H9 (cell line): ENCODE data around the gene AKNAD1. TPM values are rescaled to one million over a fixed set of nuclear protein-coding genes. Genes with fewer than 3 reads are reported as not detected.

ENCODE experiments used
- DNase-seq: peaks from one replicate; pipeline ENCODE4 v3.0.0-alpha.2; 2017
- H2AFZ ChIP-seq: one replicate; pipeline ENCODE4 v1.6.1; 2013; ENCODE audit warnings: mild to moderate bottlenecking, low read length, control low read depth, moderate library complexity
- H2AK5ac ChIP-seq: 2 replicates; pipeline ENCODE4 v1.6.1; 2013; ENCODE audit warnings: low read length, control low read depth, mixed read lengths; ENCODE audit not compliant: insufficient read length
- H2BK120ac ChIP-seq: one replicate; pipeline ENCODE4 v1.6.1; 2013; ENCODE audit warnings: low read depth, mild to moderate bottlenecking, low read length, control low read depth, inconsistent platforms; ENCODE audit not compliant: poor library complexity, severe bottlenecking
- H2BK12ac ChIP-seq: 2 replicates; pipeline ENCODE4 v1.6.1; 2013; ENCODE audit warnings: low read length, control low read depth, mixed read lengths, low read depth; ENCODE audit not compliant: insufficient read length
- H2BK15ac ChIP-seq: 2 replicates; pipeline ENCODE4 v1.6.1; 2013; ENCODE audit warnings: low read depth, low read length, control low read depth
- H2BK20ac ChIP-seq: one replicate; pipeline ENCODE4 v1.6.1; 2013; ENCODE audit warnings: low read depth, mild to moderate bottlenecking, low read length, control low read depth, inconsistent platforms; ENCODE audit not compliant: poor library complexity, severe bottlenecking
- H2BK5ac ChIP-seq: 2 replicates; pipeline ENCODE4 v1.6.1; 2013; ENCODE audit warnings: low read length, control low read depth, mixed read lengths; ENCODE audit not compliant: insufficient read length
- H3K14ac ChIP-seq: 2 replicates; pipeline ENCODE4 v1.6.1; 2013; ENCODE audit warnings: low read length, control low read depth; ENCODE audit not compliant: insufficient read depth
- H3K18ac ChIP-seq: 2 replicates; pipeline ENCODE4 v1.6.1; 2013; ENCODE audit warnings: low read depth, mild to moderate bottlenecking, mixed read lengths, low read length, control low read depth; ENCODE audit not compliant: insufficient read length
- H3K23ac ChIP-seq: 2 replicates; pipeline ENCODE4 v1.6.1; 2013; ENCODE audit warnings: low read length, control low read depth, mixed read lengths, low read depth; ENCODE audit not compliant: insufficient read length
- H3K23me2 ChIP-seq: 2 replicates; pipeline ENCODE4 v1.6.1; 2013; ENCODE audit warnings: low read depth, mild to moderate bottlenecking, mixed read lengths, low read length, control low read depth; ENCODE audit not compliant: insufficient read length, poor library complexity, severe bottlenecking
- H3K27ac ChIP-seq: 2 replicates; pipeline ENCODE4 v1.5.1; 2013; ENCODE audit warnings: low read length, control low read depth, mixed read lengths, low read depth; ENCODE audit not compliant: insufficient read length
- H3K27me3 ChIP-seq: 2 replicates; pipeline ENCODE4 v1.6.1; 2013; ENCODE audit warnings: low read length, control low read depth, inconsistent platforms; ENCODE audit not compliant: insufficient read depth
- H3K4ac ChIP-seq: 2 replicates; pipeline ENCODE4 v1.6.1; 2013; ENCODE audit warnings: low read depth, mild to moderate bottlenecking, control low read depth, inconsistent platforms, low read length, moderate library complexity
- H3K4me1 ChIP-seq: 2 replicates; pipeline ENCODE4 v1.6.1; 2013; ENCODE audit warnings: low read length, control low read depth, inconsistent platforms; ENCODE audit not compliant: insufficient read depth
- H3K4me2 ChIP-seq: 2 replicates; pipeline ENCODE4 v1.6.1; 2013; ENCODE audit warnings: low read length, control low read depth, mixed read lengths; ENCODE audit not compliant: insufficient read length, insufficient read depth
- H3K56ac ChIP-seq: 2 replicates; pipeline ENCODE4 v1.6.1; 2013; ENCODE audit warnings: low read depth, mild to moderate bottlenecking, mixed read lengths, low read length, control low read depth; ENCODE audit not compliant: insufficient read length
- H3K79me1 ChIP-seq: 2 replicates; pipeline ENCODE4 v1.6.1; 2013; ENCODE audit warnings: low read depth, mild to moderate bottlenecking, moderate library complexity, low read length, control low read depth, inconsistent platforms; ENCODE audit not compliant: insufficient read depth, poor library complexity, severe bottlenecking
- H3K79me2 ChIP-seq: 2 replicates; pipeline ENCODE4 v1.6.1; 2013; ENCODE audit warnings: low read length, control low read depth, inconsistent platforms; ENCODE audit not compliant: insufficient read depth
- H3K9ac ChIP-seq: 2 replicates; pipeline ENCODE4 v1.6.1; 2013; ENCODE audit warnings: low read length, control low read depth, mixed read lengths; ENCODE audit not compliant: insufficient read length; ENCODE audit errors: extremely low read depth
- H3K9me3 ChIP-seq: one replicate; pipeline ENCODE4 v1.6.1; 2013; ENCODE audit warnings: low read depth, low read length, inconsistent platforms; ENCODE audit not compliant: control insufficient read depth
- H3T11ph ChIP-seq: one replicate; pipeline ENCODE4 v1.6.1; 2013; ENCODE audit warnings: mild to moderate bottlenecking, low read length, control low read depth, inconsistent platforms
- H4K20me1 ChIP-seq: one replicate; pipeline ENCODE4 v1.6.1; 2013; ENCODE audit not compliant: control insufficient read depth, insufficient read length, insufficient read depth
- H4K5ac ChIP-seq: 2 replicates; pipeline ENCODE4 v1.6.1; 2013; ENCODE audit warnings: low read depth, mild to moderate bottlenecking, mixed read lengths, low read length, control low read depth; ENCODE audit not compliant: insufficient read length
- H4K8ac ChIP-seq: replicated peaks from 2 replicates; pipeline ENCODE4 v1.6.1; 2013; ENCODE audit warnings: low read length, control low read depth, mixed read lengths, low read depth; ENCODE audit not compliant: insufficient read length
- H4K91ac ChIP-seq: 2 replicates; pipeline ENCODE4 v1.6.1; 2013; ENCODE audit warnings: low read depth, mild to moderate bottlenecking, moderate library complexity, mixed read lengths, low read length, control low read depth; ENCODE audit not compliant: insufficient read length
- H3K27ac Mint-ChIP-seq, 3 experiments: 2 replicates in 2 of 3; 3 replicates in 1 of 3; pipeline ENCODE4 v1.8.0; 2020 to 2021; ENCODE audit warnings: mixed read lengths in 3 of 3, mild to moderate bottlenecking in 1 of 3, moderate library complexity in 1 of 3
- H3K27me3 Mint-ChIP-seq: 2 replicates; pipeline ENCODE4 v1.8.0; 2021; ENCODE audit warnings: low read depth, mild to moderate bottlenecking, moderate library complexity, mixed read lengths
- H3K36me3 Mint-ChIP-seq, 3 experiments: 2 replicates in 2 of 3; 3 replicates in 1 of 3; pipeline ENCODE4 v1.8.0; 2020 to 2021; ENCODE audit warnings: low read depth in 3 of 3, mixed read lengths in 3 of 3; ENCODE audit not compliant: insufficient read depth in 1 of 3
- H3K4me1 Mint-ChIP-seq, 2 experiments: 2 replicates each; pipeline ENCODE4 v1.8.0; 2020; ENCODE audit warnings: mixed read lengths in 2 of 2
- H3K4me3 Mint-ChIP-seq, 2 experiments: 2 replicates in 1 of 2; 3 replicates in 1 of 2; pipeline ENCODE4 v1.8.0; 2020 to 2021; ENCODE audit warnings: mild to moderate bottlenecking in 2 of 2, mixed read lengths in 2 of 2, moderate library complexity in 1 of 2
- H3K9me3 Mint-ChIP-seq, 2 experiments: 2 replicates in 1 of 2; 3 replicates in 1 of 2; pipeline ENCODE4 v1.8.0; 2020; ENCODE audit warnings: mild to moderate bottlenecking in 2 of 2, mixed read lengths in 2 of 2, moderate library complexity in 1 of 2
- CTCF ChIP-seq: fragments of 200-600 bp; sonication (generic); conservative IDR thresholded peaks from 3 replicates; pipeline ENCODE4 v1.8.0; 2021; ENCODE audit warnings: antibody characterized with exemption, mild to moderate bottlenecking
- WGBS: extraction: QIAGEN DNeasy Blood & Tissue Kit; methylation state at CpG from one replicate; pipeline ENCODE4 v1.1.7; 2013; ENCODE audit warnings: missing lambda C conversion rate, low lambda C conversion rate, mixed read lengths; ENCODE audit not compliant: insufficient read length; ENCODE audit errors: extremely low coverage; 5-methylcytosine and 5-hydroxymethylcytosine counted together
- total RNA-seq: library from RNA; stranded (reverse); gene quantifications from 2 replicates; pipeline ENCODE4 v1.2.1, GENCODE V29; 2021

Gene AKNAD1
- total RNA-seq, 1 experiment from 2014 or later = not detected

- Histone ChIP-seq H4K91ac (no peak overlapping the region), H3K9ac (no peak overlapping the region), H4K8ac (no peak overlapping the region), H3T11ph (no peak overlapping the region), H3K79me1 (no peaks in the 10 kb centered on the region), H3K79me2 (no peaks in the 10 kb centered on the region), H2AK5ac (no peak overlapping the region), H2BK5ac (no peak overlapping the region), H3K4me2 (no peak overlapping the region), H3K23ac (no peak overlapping the region), H3K4me1 (no peaks in the 10 kb centered on the region), H2BK20ac (no peak overlapping the region), H4K5ac (no peak overlapping the region), H3K23me2 (no peaks in the 10 kb centered on the region), H3K9me3 (no peaks in the 10 kb centered on the region), H2BK120ac (no peak overlapping the region), H3K27me3 (no peaks in the 10 kb centered on the region), H3K56ac (no peak overlapping the region), H3K4ac (no peak overlapping the region), H2AFZ (no peak overlapping the region), H4K20me1 (no peaks in the 10 kb centered on the region), H3K27ac (no peak overlapping the region), H3K14ac (no peak overlapping the region), H3K18ac (no peak overlapping the region), H2BK15ac (no peak overlapping the region), H2BK12ac (no peak overlapping the region)
- TF ChIP-seq CTCF = no peak
- no peaks in the 10 kb centered on the region for H3K36me3 Mint-ChIP-seq
- H3K4me1 Mint-ChIP-seq = peaks cover 0 to 4% of the 10 kb centered on the region in 2 experiments; a peak in 1 of 4 replicates
- no peak overlapping the region for H3K4me3 Mint-ChIP-seq
- WGBS = no CpG with 5 or more reads among the region's 9 CpGs
- no peak overlapping the region for H3K27ac Mint-ChIP-seq
- no peak for DNase-seq
- no peaks in the 10 kb centered on the region for H3K9me3 Mint-ChIP-seq
- H3K27me3 Mint-ChIP-seq = no peaks in the 10 kb centered on the region
Measured at GRCh38 chr1:108860190-108860907, 3.5 kb upstream of the AKNAD1 start.
